Measurements from ENCODE around the gene CNNM1.

GRCh38 chr10:99421233-99421739, 92.1 kb downstream of the CNNM1 start:
- TF ChIP-seq PKNOX1 (IDR thresholded peaks at IDR 0.05), result no peak
- no peak for TF ChIP-seq ELF4 (IDR thresholded peaks at IDR 0.05)
- no peak for TF ChIP-seq SUZ12 (IDR thresholded peaks at IDR 0.05)
- TF ChIP-seq FOXM1 (IDR thresholded peaks at IDR 0.05; ENCODE audit: borderline replicate concordance), result no peak
- no peak for TF ChIP-seq SP1 (IDR thresholded peaks at IDR 0.05)
- TF ChIP-seq BHLHE40 (IDR thresholded peaks at IDR 0.05; ENCODE audit: borderline replicate concordance), result no peak
- TF ChIP-seq ARNT (IDR thresholded peaks at IDR 0.05), result no peak
- no peak for TF ChIP-seq NFRKB (IDR thresholded peaks at IDR 0.05)
- TF ChIP-seq CTBP1 (IDR thresholded peaks at IDR 0.05; ENCODE audit: borderline replicate concordance), result no peak
- no peak for TF ChIP-seq LEF1 (IDR thresholded peaks at IDR 0.05; ENCODE audit: borderline replicate concordance)
- no peak for TF ChIP-seq HDGF (IDR thresholded peaks at IDR 0.05; ENCODE audit: borderline replicate concordance)

All from HEK293T (cell line).